ENCODE results near the gene ZNF292.
"Not testable (repeated sequence)": the region's sequence is repeated elsewhere in the genome, so short reads cannot be mapped to it uniquely, and the experiment has no call there.

The ZNF292 gene

DNA sequence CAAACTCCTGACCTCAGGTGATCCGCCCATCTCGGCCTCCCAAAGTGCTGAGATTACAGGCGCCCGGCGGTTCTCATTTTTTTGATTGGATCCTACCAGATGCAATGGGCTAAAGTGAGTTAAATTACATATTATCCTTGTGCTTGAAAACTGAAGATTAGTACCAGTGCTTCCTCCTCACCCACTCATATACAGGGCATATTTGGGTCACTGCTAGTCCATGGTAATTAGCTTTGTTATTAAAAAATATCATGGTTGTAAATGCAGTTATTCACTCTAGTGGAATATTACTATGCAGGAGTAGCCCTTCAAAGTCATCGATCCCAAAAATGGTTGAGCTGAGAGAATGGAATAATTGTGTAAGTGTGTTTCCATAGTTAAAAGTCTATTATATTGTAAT lies 26.5 kb downstream of the ZNF292 start:
- Mint-ChIP-seq H3K36me3 (ENCODE audit: low read depth) (peaks cover 26% of the 10 kb centered on the region), H3K9me3 (no peaks in the 10 kb centered on the region), H3K4me3 (peak overlapping the region; percentile 5), H3K27ac (peak overlapping the region; percentile 74), H3K27me3 (ENCODE audit: low read depth) (no peaks in the 10 kb centered on the region), H3K4me1 (ENCODE audit: low read depth) (peaks cover 47% of the 10 kb centered on the region)

DNA sequence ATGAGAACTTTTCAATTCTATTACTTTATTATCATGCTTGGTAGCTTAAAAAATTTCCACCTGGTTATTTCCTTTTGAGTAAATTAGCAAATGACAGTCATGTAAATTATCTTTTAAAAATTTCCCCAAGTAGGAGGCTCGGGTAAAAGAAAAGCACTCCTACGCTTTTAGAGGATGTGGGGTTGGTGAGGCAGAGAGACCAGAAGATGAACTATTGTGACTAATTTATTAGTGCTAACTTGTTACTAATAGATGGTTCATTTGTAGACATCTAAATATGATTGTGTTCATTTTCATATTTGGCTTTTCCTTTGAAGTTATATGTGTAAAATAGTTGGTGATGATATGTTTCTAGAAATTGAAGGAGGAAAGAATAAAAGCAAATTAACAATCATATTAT lies 27.0 kb downstream of the ZNF292 start:
- Mint-ChIP-seq H3K27me3 (ENCODE audit: low read depth) (no peaks in the 10 kb centered on the region), H3K9me3 (no peaks in the 10 kb centered on the region), H3K36me3 (ENCODE audit: low read depth) (peaks cover 22% of the 10 kb centered on the region), H3K4me1 (ENCODE audit: low read depth) (peaks cover 44% of the 10 kb centered on the region), H3K4me3 (peak overlapping the region; percentile 5), H3K27ac (peak overlapping the region; percentile 74)

DNA sequence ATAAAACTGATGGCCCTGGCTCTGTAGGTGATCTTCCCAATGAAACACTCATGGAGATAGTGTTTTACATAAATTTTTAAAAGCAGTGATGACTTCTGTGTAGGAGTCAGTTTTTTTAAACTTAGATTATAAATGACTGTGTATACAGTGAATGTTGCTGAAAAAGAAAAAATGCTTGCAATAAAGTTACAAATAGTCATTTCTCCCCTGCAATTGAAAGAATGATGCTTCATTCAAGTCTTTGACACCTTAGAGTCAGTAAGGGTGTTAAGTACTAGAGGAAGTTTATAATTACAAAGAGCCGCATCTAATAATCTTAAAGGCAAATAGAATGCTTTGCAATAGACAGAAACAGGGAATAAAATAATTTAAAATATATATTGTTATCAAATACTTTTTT lies 27.6 kb downstream of the ZNF292 start:
- no peaks in the 10 kb centered on the region for H3K27me3 Mint-ChIP-seq (ENCODE audit: low read depth)
- H3K9me3 Mint-ChIP-seq: no peaks in the 10 kb centered on the region
- no peak overlapping the region for H3K4me3 Mint-ChIP-seq
- peaks cover 40% of the 10 kb centered on the region for H3K4me1 Mint-ChIP-seq (ENCODE audit: low read depth)
- no peak overlapping the region for H3K27ac Mint-ChIP-seq
- H3K36me3 Mint-ChIP-seq (ENCODE audit: low read depth): peaks cover 19% of the 10 kb centered on the region

DNA sequence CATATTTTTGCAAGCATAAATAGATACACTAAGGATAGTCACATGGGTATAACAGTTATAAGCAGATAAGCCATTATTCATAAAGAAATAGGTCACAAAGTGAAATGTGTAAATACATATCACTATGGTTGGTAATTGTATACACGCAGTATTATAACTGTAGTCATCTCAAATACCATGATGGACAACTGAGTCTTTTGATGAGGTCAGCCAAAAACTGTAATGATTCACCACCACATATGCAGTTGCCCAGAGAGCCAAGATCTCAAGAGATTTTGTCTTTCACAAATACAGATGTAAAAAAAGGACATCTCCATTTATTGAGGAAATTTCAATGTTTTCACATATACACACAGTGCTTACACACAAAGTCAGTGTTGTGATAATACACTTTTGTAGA lies 28.3 kb downstream of the ZNF292 start:
- Mint-ChIP-seq H3K4me3 (no peak overlapping the region), H3K4me1 (ENCODE audit: low read depth) (peaks cover 38% of the 10 kb centered on the region), H3K9me3 (no peaks in the 10 kb centered on the region), H3K27me3 (ENCODE audit: low read depth) (no peaks in the 10 kb centered on the region), H3K36me3 (ENCODE audit: low read depth) (peaks cover 17% of the 10 kb centered on the region), H3K27ac (no peak overlapping the region)

DNA sequence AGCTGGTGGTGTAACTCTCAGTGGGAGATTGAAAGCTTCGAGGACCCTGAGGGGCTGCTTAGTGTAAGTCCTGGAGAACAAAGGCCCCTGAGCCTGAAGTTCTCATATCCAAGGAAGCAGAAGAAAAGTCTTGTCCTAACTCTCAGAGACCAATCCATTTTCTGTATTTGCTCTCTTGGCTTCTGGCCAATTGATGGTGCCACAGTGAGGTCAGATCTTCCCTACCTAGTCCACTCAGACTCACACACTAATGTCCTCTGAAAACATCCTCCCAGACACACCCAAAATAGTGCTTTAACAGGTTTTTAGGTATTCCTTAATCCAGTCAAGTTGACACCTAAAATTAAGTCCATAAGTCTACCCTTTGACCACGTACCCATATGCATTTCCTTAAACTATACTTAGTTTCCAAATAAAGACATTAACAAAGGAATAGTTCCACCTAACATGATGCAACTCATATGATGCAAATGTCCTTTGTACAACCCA lies 29.4 kb downstream of the ZNF292 start:
- H3K27me3 Mint-ChIP-seq (ENCODE audit: low read depth): no peaks in the 10 kb centered on the region
- H3K4me1 Mint-ChIP-seq (ENCODE audit: low read depth): peaks cover 35% of the 10 kb centered on the region
- H3K9me3 Mint-ChIP-seq: no peaks in the 10 kb centered on the region
- no peak overlapping the region for H3K4me3 Mint-ChIP-seq
- peaks cover 16% of the 10 kb centered on the region for H3K36me3 Mint-ChIP-seq (ENCODE audit: low read depth)
- H3K27ac Mint-ChIP-seq: no peak overlapping the region

DNA sequence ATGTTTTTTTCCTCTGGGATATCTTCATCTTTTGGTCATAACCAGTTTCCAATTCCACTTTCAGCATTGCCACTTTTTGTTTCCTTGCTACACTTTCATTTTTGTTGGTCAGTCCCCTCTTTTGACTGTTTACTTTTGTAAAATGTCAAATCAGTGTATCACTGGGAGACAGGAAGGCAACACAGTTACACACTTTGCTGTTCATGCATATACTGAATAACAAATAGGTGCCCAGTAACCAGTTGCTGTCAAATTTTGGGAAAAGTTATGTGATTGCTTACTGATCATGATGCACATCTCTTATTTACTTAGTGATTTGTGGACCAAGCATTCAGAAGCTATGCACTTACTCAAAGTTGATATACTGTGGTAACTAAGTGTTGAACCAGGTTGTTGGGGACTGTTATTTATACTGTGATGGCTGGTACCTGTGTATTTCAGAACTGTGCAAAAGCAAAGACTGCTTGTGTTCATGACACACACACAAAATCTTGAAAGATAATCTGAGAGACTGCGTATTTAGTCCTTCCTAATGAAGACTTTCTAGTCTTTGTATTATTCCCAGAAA lies 41.0 kb downstream of the ZNF292 start:
- Mint-ChIP-seq H3K4me3 (no peak overlapping the region), H3K4me1 (ENCODE audit: low read depth) (peaks cover 36% of the 10 kb centered on the region), H3K27me3 (ENCODE audit: low read depth) (no peaks in the 10 kb centered on the region), H3K9me3 (no peaks in the 10 kb centered on the region), H3K36me3 (ENCODE audit: low read depth) (peaks cover 5% of the 10 kb centered on the region), H3K27ac (peak overlapping the region; percentile 12)

DNA sequence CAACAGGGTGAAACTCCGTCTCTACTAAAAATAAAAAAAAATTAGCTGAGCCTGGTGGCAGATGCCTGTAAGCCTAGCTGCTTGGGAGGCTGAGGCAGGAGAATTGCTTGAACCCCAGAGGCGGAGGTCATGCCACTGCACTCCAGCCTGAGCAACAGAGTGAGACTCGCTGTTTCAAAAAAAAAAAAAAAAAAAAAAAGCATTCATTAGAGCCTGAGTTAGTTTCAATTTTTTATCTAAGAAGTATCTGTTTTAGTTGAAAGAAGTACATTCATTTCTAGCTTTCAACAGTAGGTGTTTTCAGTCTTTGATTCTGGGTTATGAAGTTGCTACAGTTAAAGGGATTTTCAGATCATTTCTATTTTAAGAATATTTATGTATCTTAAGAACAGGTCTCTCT lies 42.2 kb downstream of the ZNF292 start:
- no peaks in the 10 kb centered on the region for H3K9me3 Mint-ChIP-seq

DNA sequence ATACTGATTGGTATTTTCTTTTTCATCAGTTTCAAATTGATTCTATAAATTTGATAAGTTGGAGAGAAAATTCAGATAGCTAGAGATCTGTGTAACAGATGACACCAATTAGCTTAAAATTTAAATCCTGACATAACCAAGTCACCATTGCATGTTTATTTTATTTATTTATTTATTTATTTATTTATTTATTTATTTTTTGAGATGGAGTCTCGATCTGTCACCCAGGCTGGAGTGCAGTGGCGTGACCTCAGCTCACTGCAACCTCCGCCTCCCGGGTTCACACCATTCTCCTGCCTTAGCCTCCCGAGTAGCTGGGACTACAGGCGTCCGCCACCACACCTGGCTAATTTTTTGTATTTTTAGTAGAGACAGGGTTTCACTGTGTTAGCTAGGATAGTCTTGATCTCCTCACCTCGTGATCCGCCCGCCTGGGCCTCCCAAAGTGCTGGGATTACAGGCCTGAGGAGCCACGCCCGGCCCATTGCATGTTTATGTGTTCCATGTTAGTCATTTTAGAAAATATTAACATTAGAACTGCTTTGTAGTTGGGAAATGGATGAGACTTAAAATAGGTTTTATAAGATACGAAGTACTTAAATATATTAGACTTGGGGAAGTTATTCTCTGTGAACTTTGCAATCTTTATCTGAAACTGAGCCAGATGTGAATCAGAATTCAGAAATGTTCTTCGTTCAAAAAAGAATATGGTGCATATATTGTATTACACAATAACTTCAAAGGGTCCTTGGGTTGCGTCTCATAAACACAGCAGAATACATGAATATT lies 42.9 kb downstream of the ZNF292 start:
- H3K4me3 Mint-ChIP-seq; H3K27me3 Mint-ChIP-seq (ENCODE audit: low read depth); H3K27ac Mint-ChIP-seq; H3K9me3 Mint-ChIP-seq; H3K36me3 Mint-ChIP-seq (ENCODE audit: low read depth): not testable (repeated sequence)
- peaks cover 39% of the 10 kb centered on the region for H3K4me1 Mint-ChIP-seq (ENCODE audit: low read depth)

More for the DNA sequence above, 42.2 kb downstream of the ZNF292 start:
- Mint-ChIP-seq H3K4me1 (ENCODE audit: low read depth) (peaks cover 39% of the 10 kb centered on the region), H3K27ac (no peak overlapping the region), H3K36me3 (ENCODE audit: low read depth) (peaks cover 9% of the 10 kb centered on the region), H3K27me3 (ENCODE audit: low read depth) (no peaks in the 10 kb centered on the region), H3K4me3 (no peak overlapping the region)

DNA sequence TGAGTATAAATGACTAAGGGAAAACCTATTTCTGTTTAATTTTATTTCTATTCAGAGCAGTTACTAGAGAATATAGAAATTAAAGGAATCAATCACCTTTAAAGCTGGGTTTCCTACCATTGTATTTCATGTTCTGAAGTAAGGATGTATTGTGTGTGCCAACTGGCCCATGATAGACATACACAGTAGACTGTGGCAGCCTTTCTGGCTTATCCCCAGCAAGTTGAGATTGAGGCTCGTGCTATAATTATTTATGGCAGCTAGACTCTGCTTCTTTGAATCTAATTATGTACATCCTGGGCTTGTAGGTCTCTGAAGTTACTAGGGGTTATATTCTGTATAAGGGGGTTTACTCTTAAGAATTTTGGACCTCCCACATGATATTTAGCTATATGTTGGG lies 44.4 kb downstream of the ZNF292 start:
- Mint-ChIP-seq H3K27me3 (ENCODE audit: low read depth) (no peaks in the 10 kb centered on the region), H3K27ac (no peak overlapping the region), H3K9me3 (no peaks in the 10 kb centered on the region), H3K4me3 (no peak overlapping the region), H3K4me1 (ENCODE audit: low read depth) (peaks cover 37% of the 10 kb centered on the region), H3K36me3 (ENCODE audit: low read depth) (peaks cover 7% of the 10 kb centered on the region)

DNA sequence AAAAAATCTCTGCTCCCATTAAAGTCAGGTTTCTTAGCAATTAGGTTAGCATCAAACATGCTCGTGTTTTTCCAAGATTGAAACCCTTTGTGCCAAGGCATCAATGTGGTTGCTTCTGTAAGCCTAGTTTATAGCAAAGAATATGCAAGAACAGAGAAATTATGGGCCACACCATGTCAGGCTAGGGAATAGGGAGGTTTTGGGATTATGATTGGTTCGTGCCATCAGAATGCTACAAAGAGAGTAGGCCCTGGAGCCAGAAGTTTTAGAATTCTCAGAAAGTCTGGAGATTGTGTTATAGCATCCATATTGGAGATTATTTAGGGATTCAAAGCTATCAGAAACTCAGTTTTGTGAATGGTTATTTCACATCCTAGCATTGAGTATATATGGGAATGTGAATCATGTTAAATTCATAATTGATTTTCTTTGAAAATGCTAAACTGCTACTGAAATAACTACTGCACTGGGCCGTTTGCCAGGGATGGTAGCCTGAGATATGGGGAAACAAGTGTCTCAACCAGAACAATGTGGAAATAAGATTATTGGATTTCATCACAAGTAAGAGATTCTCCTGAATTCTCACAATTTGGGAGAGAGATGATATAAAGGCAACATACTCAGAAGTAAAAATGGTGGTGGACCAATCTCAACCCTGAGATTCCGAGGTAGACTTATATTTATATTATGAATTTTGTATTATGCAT lies 45.3 kb downstream of the ZNF292 start:
- no peak overlapping the region for H3K27ac Mint-ChIP-seq
- peaks cover 8% of the 10 kb centered on the region for H3K36me3 Mint-ChIP-seq (ENCODE audit: low read depth)
- H3K4me1 Mint-ChIP-seq (ENCODE audit: low read depth): peaks cover 36% of the 10 kb centered on the region
- no peaks in the 10 kb centered on the region for H3K9me3 Mint-ChIP-seq
- H3K27me3 Mint-ChIP-seq (ENCODE audit: low read depth): no peaks in the 10 kb centered on the region
- no peak overlapping the region for H3K4me3 Mint-ChIP-seq

DNA sequence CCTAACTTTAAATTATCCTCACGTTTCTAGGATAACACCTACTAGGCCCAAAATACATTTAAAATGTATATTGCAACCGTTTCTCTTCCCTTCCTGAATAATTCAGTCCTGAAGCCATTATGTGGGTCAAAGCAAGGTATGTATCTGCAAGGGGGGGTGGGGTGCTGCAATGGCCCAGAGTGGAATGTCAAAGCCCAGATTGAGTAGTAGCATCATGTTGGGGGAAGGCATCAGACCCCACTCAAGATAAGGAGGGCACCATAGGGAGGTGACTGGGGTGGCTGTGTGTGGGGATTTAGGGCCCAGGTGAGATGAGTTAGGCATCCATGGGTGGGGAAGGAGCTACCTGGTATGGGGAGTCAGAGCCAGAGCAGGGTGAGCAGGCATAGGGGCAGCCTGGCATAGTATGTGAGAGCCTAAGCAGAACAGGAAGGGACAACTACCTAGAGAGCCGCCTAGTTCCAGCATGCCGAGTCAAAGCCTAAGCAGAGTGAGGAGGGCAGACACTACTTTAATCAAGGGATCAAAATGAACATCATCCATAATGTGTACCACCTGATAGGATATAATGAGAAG lies 48.2 kb downstream of the ZNF292 start:
- Mint-ChIP-seq H3K9me3 (no peaks in the 10 kb centered on the region), H3K4me3 (no peak overlapping the region), H3K27me3 (ENCODE audit: low read depth) (no peaks in the 10 kb centered on the region), H3K4me1 (ENCODE audit: low read depth) (peaks cover 39% of the 10 kb centered on the region), H3K36me3 (ENCODE audit: low read depth) (peaks cover 20% of the 10 kb centered on the region), H3K27ac (no peak overlapping the region)

DNA sequence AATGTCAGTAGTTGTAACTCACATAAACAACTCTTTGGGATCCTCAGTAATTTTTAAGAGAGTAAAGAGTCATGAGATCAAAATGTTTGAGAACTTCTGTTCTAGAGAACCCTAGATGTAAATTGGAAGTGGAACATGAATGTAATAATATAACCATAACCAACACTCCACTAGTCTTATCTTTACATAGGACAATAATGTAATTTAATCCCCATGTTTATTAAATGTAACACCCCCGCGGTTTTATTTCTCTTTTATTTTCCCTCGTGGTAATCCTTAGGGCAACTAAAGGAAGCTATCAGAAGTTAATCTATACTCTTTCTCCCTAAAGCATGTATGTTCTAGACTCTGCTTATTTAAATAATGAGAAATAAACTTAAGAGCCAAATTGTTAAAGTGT lies 54.4 kb downstream of the ZNF292 start:
- H3K36me3 Mint-ChIP-seq (ENCODE audit: low read depth): peaks cover 26% of the 10 kb centered on the region
- peaks cover 47% of the 10 kb centered on the region for H3K4me1 Mint-ChIP-seq (ENCODE audit: low read depth)
- H3K27me3 Mint-ChIP-seq (ENCODE audit: low read depth): no peaks in the 10 kb centered on the region
- H3K4me3 Mint-ChIP-seq: no peak overlapping the region
- H3K27ac Mint-ChIP-seq: no peak overlapping the region
- no peaks in the 10 kb centered on the region for H3K9me3 Mint-ChIP-seq

DNA sequence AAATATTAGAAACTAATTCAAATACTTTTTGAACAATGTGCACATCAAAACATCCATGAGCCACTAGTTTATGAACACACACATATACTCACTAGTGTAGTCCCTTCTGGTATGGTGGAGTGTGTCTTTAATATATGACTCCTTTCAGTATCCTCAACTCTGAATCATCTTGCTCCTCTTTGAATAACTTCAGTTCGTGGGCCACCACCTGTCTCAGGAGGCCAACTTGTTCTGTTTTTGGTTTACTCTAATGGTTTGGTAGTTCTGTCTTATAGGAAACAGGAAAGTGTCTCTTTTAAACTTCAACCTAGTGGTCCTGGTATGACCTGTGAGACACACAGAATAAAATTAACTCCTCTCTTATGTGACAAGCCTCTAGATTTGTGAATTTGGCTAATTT lies 55.6 kb downstream of the ZNF292 start:
- peaks cover 42% of the 10 kb centered on the region for H3K4me1 Mint-ChIP-seq (ENCODE audit: low read depth)
- H3K27ac Mint-ChIP-seq: peak overlapping the region; percentile 27
- peaks cover 20% of the 10 kb centered on the region for H3K36me3 Mint-ChIP-seq (ENCODE audit: low read depth)
- H3K9me3 Mint-ChIP-seq: no peaks in the 10 kb centered on the region
- no peak overlapping the region for H3K4me3 Mint-ChIP-seq
- no peaks in the 10 kb centered on the region for H3K27me3 Mint-ChIP-seq (ENCODE audit: low read depth)

DNA sequence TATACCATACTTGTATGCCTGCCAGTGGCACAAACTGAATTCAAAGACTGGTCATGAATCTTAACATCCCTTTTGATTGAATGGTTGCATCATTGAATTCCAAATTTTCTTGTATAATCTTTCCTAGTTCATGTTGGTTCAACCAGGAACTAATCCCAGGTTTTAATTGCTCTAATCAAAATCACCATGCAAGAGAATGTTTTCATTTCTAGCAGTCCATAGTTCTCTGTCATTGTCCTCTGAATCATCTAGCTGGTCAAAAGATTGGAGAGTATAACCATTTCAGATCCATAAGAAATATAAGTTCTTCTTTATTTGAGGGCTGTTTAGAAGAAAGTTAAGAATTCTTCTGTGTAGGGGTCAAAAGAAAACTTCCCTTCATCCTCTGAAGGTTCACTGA lies 57.2 kb downstream of the ZNF292 start:
- H3K27ac Mint-ChIP-seq: no peak overlapping the region
- peaks cover 36% of the 10 kb centered on the region for H3K4me1 Mint-ChIP-seq (ENCODE audit: low read depth)
- H3K4me3 Mint-ChIP-seq: no peak overlapping the region
- no peaks in the 10 kb centered on the region for H3K9me3 Mint-ChIP-seq
- H3K27me3 Mint-ChIP-seq (ENCODE audit: low read depth): no peaks in the 10 kb centered on the region
- peaks cover 14% of the 10 kb centered on the region for H3K36me3 Mint-ChIP-seq (ENCODE audit: low read depth)

All from T-helper 1 cell treated with Interleukin-12 subunit alpha and Interleukin-12 subunit beta and Interleukin-4 antibody, amounts not matched to agents 30 μg/mL and 1 μg/mL, for 36 hours (primary cell).